Measurements from ENCODE around the gene BUD13. TPM values are rescaled to one million over a fixed set of nuclear protein-coding genes. Genes with fewer than 3 reads are reported as not detected.

The BUD13 gene
- total and polyA plus RNA-seq, 2 of the 13 experiments (the other 11 are each of a cell fraction or from before 2014, with no cell fraction given), result 13.3 to 25.9 TPM

- TF ChIP-seq ZNF207 (IDR thresholded peaks at IDR 0.05; ENCODE audit: borderline replicate concordance) (no peak), EED (CRISPR knock-in tag; IDR thresholded peaks at IDR 0.05) (no peak), FOXM1 (CRISPR knock-in tag; IDR thresholded peaks at IDR 0.05) (no peak)
Observed at GRCh38 chr11:116808262-116809175, 35.7 kb upstream of the BUD13 start (continued).

- Histone ChIP-seq H3K9ac (ENCODE audit: insufficient read depth, low read depth, low read length) (peak overlapping the region; percentile 51), H4K20me1 (ENCODE audit: insufficient read depth, low read length) (no peaks in the 10 kb centered on the region), H3K79me2 (ENCODE audit: insufficient read depth, low read length) (no peaks in the 10 kb centered on the region), H3K27ac (ENCODE audit: extremely low read length, insufficient read depth, low read length) (peak overlapping the region; percentile 98), H3K4me3 (replicated peaks in 1 of 3; ENCODE audit: insufficient read depth in 1 of 3, low read depth in 2 of 3, low read length in 3 of 3) (peak overlapping the region in 1 of 3 experiments; percentile 29; a peak in 1 of 6 replicates), H3K36me3 (replicated peaks in 1 of 2; ENCODE audit: control insufficient read depth in 1 of 2, insufficient read depth in 2 of 2, low read length in 2 of 2) (no peaks in the 10 kb centered on the region), H3K4me1 (ENCODE audit: insufficient read depth, low read length) (peaks cover 78% of the 10 kb centered on the region), H3K27me3 (ENCODE audit: control insufficient read depth in 1 of 2, insufficient read depth in 2 of 2, low read length in 2 of 2) (no peaks in the 10 kb centered on the region), H3K4me2 (ENCODE audit: low read depth, low read length) (peak overlapping the region; percentile 84), H3K9me3 (ENCODE audit: low read length) (no peaks in the 10 kb centered on the region), H2AFZ (ENCODE audit: low read length) (no peak overlapping the region)
- intact Hi-C loops (cut with micrococcal nuclease; ENCODE audit: unreplicated experiment), result loop anchor here (1.0 kb wide), 2 partner anchors 15 to 22 kb away; partner anchors contain the start of gene APOC3
- FAIRE-seq (no peak), ATAC-seq (no peak), DNase-seq (ENCODE audit: low spot score) (no peak)
- no TSS peak for BruUV-seq (replicated peaks)
- POLR2A ChIA-PET, result interaction anchor here (0.9 to 8.5 kb wide), 12 partner anchors 8 to 289 kb away, joined by 3 to 778 read pairs (median 6); partner anchors contain the start of genes APOA1, APOA4, APOA5 and APOC3
- 46% methylated on average over 6 of the region's 6 CpGs for WGBS (ENCODE audit: low lambda C conversion rate)
- in situ Hi-C loops (cut with HindIII; ENCODE audit: extremely low pct_ligation_motif_present, low pct_unique_long_range_greater_than_20kb), result no loop called here
- CTCF ChIA-PET (ENCODE audit: low intra/inter-chr PET ratio, low total read pairs), result no interaction called here
- no peak for TF ChIP-seq GATAD2A (CRISPR knock-in tag; IDR thresholded peaks at IDR 0.05)
- no peak for TF ChIP-seq HHEX (CRISPR knock-in tag; IDR thresholded peaks at IDR 0.05)
- no peak for TF ChIP-seq PATZ1 (CRISPR knock-in tag; IDR thresholded peaks at IDR 0.05)
- TF ChIP-seq SPEN (CRISPR knock-in tag; IDR thresholded peaks at IDR 0.05; ENCODE audit: low read depth), result no peak
- TF ChIP-seq ZNF264 (CRISPR knock-in tag; IDR thresholded peaks at IDR 0.05), result no peak
- TF ChIP-seq ZNF10 (CRISPR knock-in tag; IDR thresholded peaks at IDR 0.05; ENCODE audit: borderline replicate concordance, low read depth), result no peak
- peak; percentile 56; the same call in 1 of the 2 replicates for TF ChIP-seq SALL1 (CRISPR knock-in tag; IDR thresholded peaks at IDR 0.05)
- TF ChIP-seq ZNF280D (CRISPR knock-in tag; IDR thresholded peaks at IDR 0.05), result peak; percentile 12; the same call in 1 of the 2 replicates
- TF ChIP-seq MED1 (CRISPR knock-in tag; IDR thresholded peaks at IDR 0.05), result no peak
- TF ChIP-seq NBN (conservative IDR thresholded peaks at IDR 0.05), result no peak
- TF ChIP-seq CREB3 (CRISPR knock-in tag; IDR thresholded peaks at IDR 0.05), result no peak
Observed at GRCh38 chr11:116807601-116808261, 34.9 kb upstream of the BUD13 start.

Data from HepG2 (cell line).